Measurements from ENCODE around the gene GRIA3.

DNA sequence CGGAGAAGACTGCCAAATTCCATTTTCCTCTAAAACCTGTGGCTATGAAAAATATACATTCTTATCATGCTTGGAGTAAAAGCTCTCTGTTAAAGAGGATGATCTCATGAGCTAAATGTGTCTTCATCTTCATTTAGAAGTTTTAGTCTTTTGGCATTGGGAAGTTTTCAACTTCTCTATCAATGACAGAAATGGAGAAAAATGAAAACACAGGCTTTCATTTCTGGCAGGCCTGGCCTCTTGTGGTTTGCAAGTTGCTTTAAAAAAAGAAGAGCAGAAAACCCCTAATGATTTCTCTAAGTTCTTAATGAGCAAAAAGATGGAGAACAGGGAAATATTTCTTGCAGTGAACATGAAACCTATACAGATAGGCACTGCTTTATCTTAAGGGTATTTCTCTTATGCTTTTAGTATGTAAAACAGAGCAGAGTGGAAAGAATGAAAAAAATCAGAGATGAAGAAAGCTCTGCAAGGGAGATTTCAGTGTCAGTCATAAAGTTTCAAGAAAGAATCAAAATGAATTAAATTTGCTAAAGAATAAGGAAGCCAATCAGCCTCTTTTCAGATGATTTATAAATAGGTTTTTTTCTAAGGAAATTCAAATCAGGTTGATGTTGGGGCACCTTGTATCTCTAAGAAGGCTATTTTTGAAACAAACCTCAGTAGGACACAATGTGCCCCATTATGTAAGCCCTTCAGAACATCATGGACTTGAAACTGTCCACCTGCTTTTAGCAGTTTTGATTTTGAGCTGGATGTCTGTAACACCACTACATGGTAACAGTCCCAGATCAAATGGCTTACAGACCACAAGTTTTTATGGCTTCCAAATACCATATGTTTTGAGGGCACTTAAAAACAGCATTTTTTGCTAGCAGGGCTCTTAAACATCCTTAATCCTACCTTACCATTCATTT, 225.0 kb downstream of the GRIA3 start:
- TF ChIP-seq, protein P1, sequence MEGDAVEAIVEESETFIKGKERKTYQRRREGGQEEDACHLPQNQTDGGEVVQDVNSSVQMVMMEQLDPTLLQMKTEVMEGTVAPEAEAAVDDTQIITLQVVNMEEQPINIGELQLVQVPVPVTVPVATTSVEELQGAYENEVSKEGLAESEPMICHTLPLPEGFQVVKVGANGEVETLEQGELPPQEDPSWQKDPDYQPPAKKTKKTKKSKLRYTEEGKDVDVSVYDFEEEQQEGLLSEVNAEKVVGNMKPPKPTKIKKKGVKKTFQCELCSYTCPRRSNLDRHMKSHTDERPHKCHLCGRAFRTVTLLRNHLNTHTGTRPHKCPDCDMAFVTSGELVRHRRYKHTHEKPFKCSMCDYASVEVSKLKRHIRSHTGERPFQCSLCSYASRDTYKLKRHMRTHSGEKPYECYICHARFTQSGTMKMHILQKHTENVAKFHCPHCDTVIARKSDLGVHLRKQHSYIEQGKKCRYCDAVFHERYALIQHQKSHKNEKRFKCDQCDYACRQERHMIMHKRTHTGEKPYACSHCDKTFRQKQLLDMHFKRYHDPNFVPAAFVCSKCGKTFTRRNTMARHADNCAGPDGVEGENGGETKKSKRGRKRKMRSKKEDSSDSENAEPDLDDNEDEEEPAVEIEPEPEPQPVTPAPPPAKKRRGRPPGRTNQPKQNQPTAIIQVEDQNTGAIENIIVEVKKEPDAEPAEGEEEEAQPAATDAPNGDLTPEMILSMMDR (IDR thresholded peaks at IDR 0.05; ENCODE audit: borderline replicate concordance, extremely low read depth, low read length, poor library complexity, severe bottlenecking), result no peak
- no peak for TF ChIP-seq EZH2 (IDR thresholded peaks at IDR 0.05; ENCODE audit: borderline replicate concordance, low read depth, low read length, severe bottlenecking)

All from DND-41 (cell line).